Colonic mucosa (tissue), 4 donors: Measurements from ENCODE around the gene DHX34. TPM values are rescaled to one million over a fixed set of nuclear protein-coding genes. Genes with fewer than 3 reads are reported as not detected.

Experiments used
- DNase-seq: peaks from one replicate; pipeline ENCODE4 v3.0.0-alpha.2; 2020
- H3K27ac ChIP-seq: fragments of 200-600 bp; one replicate; pipeline ENCODE4 v1.8.0; 2021
- H3K27me3 ChIP-seq: fragments of 200-600 bp; one replicate; pipeline ENCODE4 v1.8.0; 2021
- H3K36me3 ChIP-seq: fragments of 200-600 bp; one replicate; pipeline ENCODE4 v1.8.0; 2021
- H3K4me1 ChIP-seq: fragments of 200-600 bp; one replicate; pipeline ENCODE4 v1.8.0; 2021; ENCODE audit warnings: mild to moderate bottlenecking
- H3K4me3 ChIP-seq: fragments of 200-600 bp; one replicate; pipeline ENCODE4 v1.8.0; 2021
- H3K9ac ChIP-seq, 2 donors: one replicate each; pipeline ENCODE4 v1.7.0; 2013; ENCODE audit warnings: control low read depth in 2 of 2, low read depth in 2 of 2, low read length in 2 of 2
- H3K9me3 ChIP-seq: fragments of 200-600 bp; one replicate; pipeline ENCODE4 v1.8.0; 2021
- intact Hi-C: fragments of 100-400 bp; cut with DNase I; formaldehyde crosslinking; loops from one replicate; pipeline ENCODE4 v1.14.1; 2022
- total RNA-seq, 2 donors: library from RNA; stranded (reverse); fragmentation: NEBNext Ultra II Directional in 1 of 2; extraction: Animal tissue kit (Norgen Biotek cat#: 25700) in 1 of 2; gene quantifications; one replicate each; pipeline ENCODE4 v1.2.1, GENCODE V29; 2021
- TF ChIP-seq, protein P1 (sequence below): fragments of 200-600 bp; IDR thresholded peaks from one replicate; pipeline ENCODE4 v1.8.0; 2022; ENCODE audit warnings: antibody characterized with exemption, mild to moderate bottlenecking
- donor health status: healthy.
- donor health status: DM: no; HTN: no; CAD: no.
- donor health status: DM: no; HTN: no; CAD: no.

DHX34 gene
- total RNA-seq, 2 donors from 2014 or later = 6.3 to 17.8 TPM

- no peak overlapping the region for H3K4me3 ChIP-seq
- TF ChIP-seq, protein P1, sequence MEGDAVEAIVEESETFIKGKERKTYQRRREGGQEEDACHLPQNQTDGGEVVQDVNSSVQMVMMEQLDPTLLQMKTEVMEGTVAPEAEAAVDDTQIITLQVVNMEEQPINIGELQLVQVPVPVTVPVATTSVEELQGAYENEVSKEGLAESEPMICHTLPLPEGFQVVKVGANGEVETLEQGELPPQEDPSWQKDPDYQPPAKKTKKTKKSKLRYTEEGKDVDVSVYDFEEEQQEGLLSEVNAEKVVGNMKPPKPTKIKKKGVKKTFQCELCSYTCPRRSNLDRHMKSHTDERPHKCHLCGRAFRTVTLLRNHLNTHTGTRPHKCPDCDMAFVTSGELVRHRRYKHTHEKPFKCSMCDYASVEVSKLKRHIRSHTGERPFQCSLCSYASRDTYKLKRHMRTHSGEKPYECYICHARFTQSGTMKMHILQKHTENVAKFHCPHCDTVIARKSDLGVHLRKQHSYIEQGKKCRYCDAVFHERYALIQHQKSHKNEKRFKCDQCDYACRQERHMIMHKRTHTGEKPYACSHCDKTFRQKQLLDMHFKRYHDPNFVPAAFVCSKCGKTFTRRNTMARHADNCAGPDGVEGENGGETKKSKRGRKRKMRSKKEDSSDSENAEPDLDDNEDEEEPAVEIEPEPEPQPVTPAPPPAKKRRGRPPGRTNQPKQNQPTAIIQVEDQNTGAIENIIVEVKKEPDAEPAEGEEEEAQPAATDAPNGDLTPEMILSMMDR = no peak
- H3K4me1 ChIP-seq = no peaks in the 10 kb centered on the region
- H3K9ac ChIP-seq = no peak overlapping the region
- H3K9me3 ChIP-seq = no peaks in the 10 kb centered on the region
- no peak for DNase-seq
- no peaks in the 10 kb centered on the region for H3K27me3 ChIP-seq
- no peaks in the 10 kb centered on the region for H3K36me3 ChIP-seq
- no peak overlapping the region for H3K27ac ChIP-seq
- intact Hi-C loops = no loop called here
These were observed 40.1 kb upstream of the DHX34 start for GRCh38 chr19:47309038-47309437.

- H3K4me3 ChIP-seq = peak within 1 kb of the TSS; percentile 9
- H3K36me3 ChIP-seq = no peaks in the 10 kb centered on the region
- H3K27me3 ChIP-seq = no peaks in the 10 kb centered on the region
- DNase-seq = no peak
- no peaks in the 10 kb centered on the region for H3K9me3 ChIP-seq
- no peaks in the 10 kb centered on the region for H3K4me1 ChIP-seq
- H3K9ac ChIP-seq = peak within 1 kb of the TSS; percentile 19 to 56
- intact Hi-C loops = no loop called here
- H3K27ac ChIP-seq = no peak within 1 kb of the TSS
- TF ChIP-seq, protein P1 = no peak
These were observed 39.5 kb upstream of the DHX34 start, which contains the start of gene C5AR1 for GRCh38 chr19:47309608-47310007. TSS of gene C5AR1 (plus strand) at chr19:47309861. CDS start at chr19:47309896, 35 bp downstream.

DNA sequence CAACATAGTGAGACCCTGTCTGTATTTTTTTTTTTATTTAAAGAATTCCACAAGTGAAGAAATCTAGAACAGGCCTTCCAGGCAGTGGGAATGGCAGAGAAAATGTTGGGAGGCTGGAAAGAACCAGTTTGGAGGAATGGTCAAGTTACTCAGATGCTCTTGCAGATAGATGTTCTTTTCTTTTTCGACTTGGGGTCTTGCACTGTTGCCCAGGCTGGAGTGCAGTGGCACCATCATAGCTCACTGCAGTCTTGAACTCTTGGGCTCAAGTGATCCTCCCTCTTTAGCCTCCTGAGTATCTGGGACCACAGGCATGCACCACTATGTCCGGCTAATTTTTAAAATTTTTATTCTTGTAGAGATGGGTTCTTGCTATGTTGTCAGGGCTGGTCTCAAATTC, 38.8 kb upstream of the DHX34 start:
- Histone ChIP-seq H3K36me3 (no peaks in the 10 kb centered on the region), H3K27ac (no peak overlapping the region), H3K4me1 (no peaks in the 10 kb centered on the region), H3K9me3 (no peaks in the 10 kb centered on the region), H3K4me3 (peak overlapping the region; percentile 9), H3K9ac (peak overlapping the region in 1 of 2 donors; percentile 56), H3K27me3 (no peaks in the 10 kb centered on the region)
- DNase-seq = no peak
- intact Hi-C loops = no loop called here
- TF ChIP-seq, protein P1 = no peak

- H3K27ac ChIP-seq = no peak overlapping the region
- no peaks in the 10 kb centered on the region for H3K27me3 ChIP-seq
- no peaks in the 10 kb centered on the region for H3K9me3 ChIP-seq
- intact Hi-C loops = no loop called here
- H3K9ac ChIP-seq = peak overlapping the region in 1 of 2 donors; percentile 56
- no peaks in the 10 kb centered on the region for H3K4me1 ChIP-seq
- no peaks in the 10 kb centered on the region for H3K36me3 ChIP-seq
- DNase-seq = no peak
- H3K4me3 ChIP-seq = peak overlapping the region; percentile 9
- TF ChIP-seq, protein P1 = no peak
These were observed 38.3 kb upstream of the DHX34 start for GRCh38 chr19:47310819-47311218.

GRCh38 chr19:47312366-47313006, 36.6 kb upstream of the DHX34 start:
- no peaks in the 10 kb centered on the region for H3K27me3 ChIP-seq
- H3K4me3 ChIP-seq = no peak overlapping the region
- DNase-seq = no peak
- H3K9ac ChIP-seq = no peak overlapping the region
- H3K4me1 ChIP-seq = no peaks in the 10 kb centered on the region
- intact Hi-C loops = no loop called here
- H3K36me3 ChIP-seq = no peaks in the 10 kb centered on the region
- no peak overlapping the region for H3K27ac ChIP-seq
- H3K9me3 ChIP-seq = no peaks in the 10 kb centered on the region
- TF ChIP-seq, protein P1 = no peak
